GM06990 (cell line): ENCODE results near the gene GNE.
"Not testable (repeated sequence)": the region's sequence is repeated elsewhere in the genome, so short reads cannot be mapped to it uniquely, and the experiment has no call there.

ENCODE experiments used
- DNase-seq: peaks from one replicate; pipeline ENCODE4 v3.0.0-alpha.2; 2011; ENCODE audit not compliant: insufficient read length; ENCODE audit errors: extremely low read depth
- H3K27me3 ChIP-seq: replicated peaks from 2 replicates; pipeline ENCODE4 v1.6.0; 2011; ENCODE audit warnings: low read length; ENCODE audit not compliant: control insufficient read depth, insufficient read depth
- H3K36me3 ChIP-seq: 2 replicates; pipeline ENCODE4 v1.5.1; 2011; ENCODE audit warnings: low read length; ENCODE audit not compliant: control insufficient read depth, insufficient read depth
- H3K4me3 ChIP-seq: replicated peaks from 2 replicates; pipeline ENCODE4 v1.5.1; 2011; ENCODE audit warnings: low read depth, mild to moderate bottlenecking, control low read depth, low read length
- CTCF ChIP-seq: IDR thresholded peaks from 2 replicates; pipeline ENCODE4 v1.5.1; 2011; ENCODE audit warnings: low read length, control low read depth, mild to moderate bottlenecking, inconsistent platforms; ENCODE audit not compliant: insufficient read depth, poor library complexity, severe bottlenecking

Gene GNE

GRCh38 chr9:36245906-36246305, 12.3 kb downstream of the GNE start:
- TF ChIP-seq CTCF, result no peak
- no peak overlapping the region for H3K4me3 ChIP-seq
- H3K36me3 ChIP-seq, result peaks cover 8% of the 10 kb centered on the region
- DNase-seq, result no peak
- no peaks in the 10 kb centered on the region for H3K27me3 ChIP-seq

GRCh38 chr9:36239675-36240074, 18.6 kb downstream of the GNE start:
- not testable (repeated sequence) for H3K4me3 ChIP-seq, DNase-seq, H3K27me3 ChIP-seq, H3K36me3 ChIP-seq

GRCh38 chr9:36239205-36239604, 19.0 kb downstream of the GNE start:
- not testable (repeated sequence) for H3K36me3 ChIP-seq, H3K27me3 ChIP-seq, H3K4me3 ChIP-seq, DNase-seq

- no peak for DNase-seq
- TF ChIP-seq CTCF, result no peak
- Histone ChIP-seq H3K27me3 (no peaks in the 10 kb centered on the region), H3K4me3 (no peak overlapping the region), H3K36me3 (peaks cover 2% of the 10 kb centered on the region; the same call in 1 of the 2 replicates)
These were observed 21.0 kb downstream of the GNE start for GRCh38 chr9:36237230-36237629.

- Histone ChIP-seq H3K36me3 (peaks cover 30% of the 10 kb centered on the region), H3K27me3 (no peaks in the 10 kb centered on the region), H3K4me3 (no peak overlapping the region)
- DNase-seq, result no peak
- no peak for TF ChIP-seq CTCF
These were observed 35.8 kb downstream of the GNE start for GRCh38 chr9:36222449-36222848.

GRCh38 chr9:36221667-36222066, 36.6 kb downstream of the GNE start:
- H3K36me3 ChIP-seq, result peaks cover 33% of the 10 kb centered on the region
- no peaks in the 10 kb centered on the region for H3K27me3 ChIP-seq
- DNase-seq, result no peak
- no peak for TF ChIP-seq CTCF
- no peak overlapping the region for H3K4me3 ChIP-seq

- TF ChIP-seq CTCF, result no peak
- no peak overlapping the region for H3K4me3 ChIP-seq
- no peaks in the 10 kb centered on the region for H3K27me3 ChIP-seq
- peaks cover 38% of the 10 kb centered on the region for H3K36me3 ChIP-seq
- no peak for DNase-seq
These were observed 39.8 kb downstream of the GNE start for GRCh38 chr9:36218411-36218901.
